ENCODE measurements around the gene BCL2L15.

Gene BCL2L15

DNA sequence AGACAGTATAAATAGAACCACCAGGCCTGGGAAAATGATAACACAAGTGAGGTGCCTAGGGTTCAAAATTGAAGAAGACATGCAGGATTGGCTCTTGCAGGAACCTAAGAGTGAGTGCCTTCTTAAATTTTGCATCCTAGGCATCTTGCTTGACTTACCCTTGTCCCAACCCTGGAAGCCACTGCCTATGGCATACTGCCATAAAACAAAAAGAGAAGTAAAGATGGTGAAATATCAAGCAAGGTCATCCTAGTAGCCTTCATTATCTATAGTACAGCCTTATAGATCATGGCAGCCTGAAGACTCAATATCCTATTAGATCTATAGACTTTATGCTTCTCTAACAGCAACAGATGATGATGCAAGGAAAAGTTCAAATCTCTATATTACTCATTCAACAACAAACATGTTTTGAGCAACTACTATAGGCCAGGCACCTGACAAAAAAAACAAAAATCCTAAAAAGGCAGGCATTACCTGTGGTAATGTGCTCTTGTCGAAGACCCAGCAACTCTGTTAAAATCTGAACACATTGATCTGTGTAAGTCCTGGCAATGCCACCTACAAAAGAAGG is 10.9 kb upstream of the BCL2L15 start:
- no peak for TF ChIP-seq CTCF (conservative IDR thresholded peaks at IDR 0.05; ENCODE audit: low read depth, low read length)
- H3K4me3 ChIP-seq (ENCODE audit: low read length) = no peak overlapping the region
- DNase-seq (ENCODE audit: low read depth) = no peak

DNA sequence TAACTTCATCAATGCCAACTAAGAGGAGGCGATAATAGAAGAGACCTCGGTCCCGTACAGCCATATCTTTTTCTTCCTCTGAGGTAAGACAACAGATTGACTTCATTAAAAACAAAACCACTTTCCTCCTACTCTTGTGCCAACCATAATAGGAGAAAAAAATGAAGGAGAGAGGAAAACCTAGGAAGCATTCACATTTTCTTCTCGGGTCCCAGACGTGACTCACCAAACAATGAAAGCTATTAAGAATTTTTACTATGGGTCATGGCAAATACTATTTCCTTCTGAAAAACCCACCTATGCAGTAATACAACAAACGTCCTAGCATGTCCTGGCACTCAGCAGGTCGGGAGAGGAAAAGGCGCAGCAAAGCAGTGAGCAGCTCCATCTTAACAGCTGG is 8.6 kb upstream of the BCL2L15 start:
- no peak for TF ChIP-seq CTCF (conservative IDR thresholded peaks at IDR 0.05; ENCODE audit: low read depth, low read length)
- DNase-seq (ENCODE audit: low read depth) = no peak
- no peak overlapping the region for H3K4me3 ChIP-seq (ENCODE audit: low read length)

- TF ChIP-seq CTCF (conservative IDR thresholded peaks at IDR 0.05; ENCODE audit: low read depth, low read length) = no peak
- H3K4me3 ChIP-seq (ENCODE audit: low read length) = no peak overlapping the region
- no peak for DNase-seq (ENCODE audit: low read depth)
Measured at GRCh38 chr1:113895098-113895497, 7.7 kb upstream of the BCL2L15 start.

DNA sequence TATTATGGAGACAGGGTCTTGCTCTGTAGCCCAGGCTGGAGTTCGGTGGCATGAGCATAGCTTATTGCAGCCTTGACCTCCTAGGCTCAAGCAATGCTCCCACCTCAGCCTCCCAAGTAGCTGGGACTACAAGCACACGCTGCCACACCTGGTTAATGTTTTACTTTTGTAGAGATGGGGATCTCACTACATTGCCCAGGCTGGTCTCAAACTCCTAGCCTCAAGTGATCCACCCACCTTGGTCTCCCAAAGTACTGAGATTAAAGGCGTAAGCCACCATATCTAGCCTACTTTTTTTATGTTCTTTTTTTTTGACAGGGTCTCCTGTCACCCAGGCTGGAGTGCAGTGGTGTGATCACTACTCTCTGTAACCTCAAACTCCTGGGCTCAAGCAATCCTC is 5.9 kb upstream of the BCL2L15 start:
- no peak for TF ChIP-seq CTCF (conservative IDR thresholded peaks at IDR 0.05; ENCODE audit: low read depth, low read length)
- no peak overlapping the region for H3K4me3 ChIP-seq (ENCODE audit: low read length)
- no peak for DNase-seq (ENCODE audit: low read depth)

DNA sequence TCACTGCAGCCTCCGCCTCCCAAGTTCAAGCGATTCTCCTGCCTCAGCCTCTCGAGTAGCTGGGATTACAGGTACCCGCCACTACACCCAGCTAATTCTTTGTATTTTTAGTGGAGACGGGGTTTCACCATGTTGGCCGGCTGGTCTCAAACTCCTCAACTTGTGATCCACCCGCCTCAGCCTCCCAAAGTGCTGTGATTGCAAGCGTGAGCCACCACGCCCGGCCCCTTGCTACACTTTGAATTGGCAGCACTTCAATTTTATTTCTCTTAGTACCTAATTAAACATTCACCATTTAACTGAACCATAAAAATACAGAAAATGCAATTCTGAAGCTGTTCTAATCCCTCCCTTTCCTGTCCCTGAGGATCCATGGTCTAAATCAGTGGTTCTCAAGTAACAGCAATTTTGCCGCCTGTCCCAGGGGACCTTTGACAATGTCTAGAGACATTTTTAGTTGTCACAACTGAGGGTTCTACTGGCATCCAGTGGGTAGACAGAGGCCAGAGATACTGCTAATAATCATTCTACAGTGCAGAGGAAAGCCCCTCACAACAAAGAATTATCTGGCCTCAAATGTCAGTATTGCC is 4.3 kb upstream of the BCL2L15 start:
- DNase-seq (ENCODE audit: low read depth) = no peak
- no peak overlapping the region for H3K4me3 ChIP-seq (ENCODE audit: low read length)
- TF ChIP-seq CTCF (conservative IDR thresholded peaks at IDR 0.05; ENCODE audit: low read depth, low read length) = no peak

- DNase-seq (ENCODE audit: low read depth) = no peak
- no peak for TF ChIP-seq CTCF (conservative IDR thresholded peaks at IDR 0.05; ENCODE audit: low read depth, low read length)
- no peak overlapping the region for H3K4me3 ChIP-seq (ENCODE audit: low read length)
Measured at GRCh38 chr1:113890816-113891215, 3.4 kb upstream of the BCL2L15 start.

All from retinal pigment epithelial cell (primary cell).